ENCODE measurements around the gene SRBD1.

SRBD1 gene

DNA sequence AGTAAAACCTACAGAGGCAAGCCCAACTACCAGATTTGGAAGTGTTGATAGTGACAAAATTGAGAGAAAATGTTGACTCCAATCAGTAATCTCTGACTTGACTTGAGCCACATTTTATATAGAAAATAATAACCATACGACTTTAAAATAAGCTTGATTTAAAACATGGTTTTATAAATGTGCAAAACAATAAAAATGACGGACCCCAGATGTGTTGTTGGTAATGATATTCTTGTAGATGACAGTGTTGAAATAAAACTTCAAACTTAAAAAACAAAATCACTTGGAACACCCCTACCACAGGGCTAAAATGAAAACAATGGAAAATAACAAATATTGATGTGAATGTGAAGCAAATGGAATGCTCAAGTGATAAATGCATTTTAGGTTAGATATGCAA is 188.1 kb downstream of the SRBD1 start:
- DNase-seq (ENCODE audit: low read depth in 2 of 2): no peak

DNA sequence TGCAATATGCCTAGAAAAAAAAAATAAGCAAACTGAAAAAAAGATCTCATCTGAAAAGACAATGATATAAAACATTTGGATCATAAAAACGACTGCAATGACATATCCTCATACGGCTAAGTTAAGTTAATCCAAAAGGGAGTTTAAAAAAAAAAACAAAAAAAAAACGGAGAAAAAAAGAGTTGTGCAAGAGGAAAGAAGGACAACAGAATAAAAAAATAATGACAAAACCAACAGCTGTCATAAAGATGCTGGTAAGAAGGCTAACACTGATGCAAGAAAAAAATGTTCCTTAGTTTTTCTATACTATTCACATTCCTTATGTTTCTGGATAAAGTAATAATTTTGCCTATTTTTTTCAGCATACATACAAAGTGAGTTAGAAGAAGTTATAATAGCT is 192.5 kb downstream of the SRBD1 start:
- DNase-seq (ENCODE audit: low read depth in 2 of 2): no peak

DNA sequence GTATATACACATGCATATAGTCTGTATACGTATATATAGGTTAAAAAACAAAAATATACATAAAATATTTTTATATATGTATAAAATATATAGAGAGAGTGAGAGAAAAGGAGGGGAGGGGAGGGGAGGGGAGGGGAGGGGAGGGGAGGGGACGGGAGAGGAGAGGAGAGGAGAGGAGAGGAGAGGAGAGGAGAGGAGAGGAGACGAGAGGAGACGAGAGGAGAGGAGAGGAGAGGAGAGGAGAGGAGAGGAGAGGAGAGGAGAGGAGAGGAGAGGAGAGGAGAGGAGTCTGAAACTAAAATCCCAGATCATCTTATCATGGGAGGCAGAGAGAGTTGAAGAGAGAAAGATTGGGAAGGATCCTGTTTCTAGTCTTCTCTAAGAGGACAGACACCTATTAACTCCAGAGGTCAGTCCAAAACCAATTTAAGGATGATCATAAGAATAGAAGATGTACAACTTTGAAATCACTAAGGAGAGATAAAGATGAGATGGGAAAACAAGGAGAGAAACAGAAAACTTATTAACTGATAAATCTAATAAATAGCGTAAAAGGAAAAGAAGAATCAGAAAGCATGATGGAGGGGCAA is 195.4 kb downstream of the SRBD1 start:
- no peak for DNase-seq (ENCODE audit: low read depth in 2 of 2)

DNA sequence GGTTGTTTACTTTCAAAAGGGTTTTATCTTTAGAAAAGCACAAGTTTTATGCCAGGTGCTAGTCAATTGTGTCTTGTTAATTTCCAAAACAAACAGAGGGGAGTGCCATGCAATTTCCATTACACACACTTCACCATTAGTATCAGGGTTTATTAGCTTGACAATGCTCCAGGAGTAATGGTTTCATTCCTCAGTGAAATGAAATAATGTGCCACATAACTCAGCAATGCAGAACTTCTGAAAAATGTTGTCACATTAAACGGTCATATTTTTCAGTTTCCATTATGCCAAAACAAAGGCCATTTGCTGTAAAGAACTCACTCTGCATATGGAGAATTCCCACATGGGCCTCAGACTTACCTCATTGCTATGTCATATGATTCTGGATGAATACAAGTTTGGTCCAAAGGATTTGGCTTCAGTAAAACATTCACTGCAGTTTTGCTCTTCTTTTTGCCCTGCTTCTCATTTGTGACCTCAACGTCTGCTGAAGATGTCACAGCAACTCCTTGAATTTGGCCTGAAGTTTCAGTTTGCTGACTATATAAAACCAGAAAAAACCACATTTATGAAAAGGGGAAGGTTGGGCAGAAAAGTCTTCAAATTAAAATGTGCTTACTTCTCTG is 198.2 kb downstream of the SRBD1 start:
- no peak for DNase-seq (ENCODE audit: low read depth in 2 of 2)

DNA sequence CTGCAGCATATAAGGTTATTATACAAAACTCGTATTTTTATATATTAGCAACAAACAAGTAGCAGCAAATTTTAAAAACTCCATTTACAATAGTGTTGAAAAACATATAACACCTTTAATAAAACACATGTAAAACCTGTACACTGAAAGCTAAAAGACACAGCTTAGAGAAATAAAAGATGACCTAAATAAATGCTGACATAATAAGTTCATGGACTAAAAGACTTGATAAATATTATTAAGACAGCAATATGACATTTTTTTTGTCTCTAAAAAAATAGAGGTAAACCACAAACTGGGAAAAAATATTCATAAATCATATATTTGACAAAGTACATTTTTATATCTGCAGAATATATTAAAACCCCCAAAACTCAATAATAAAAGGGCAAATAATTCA is 201.4 kb downstream of the SRBD1 start:
- no peak for DNase-seq (ENCODE audit: low read depth in 2 of 2)

DNA sequence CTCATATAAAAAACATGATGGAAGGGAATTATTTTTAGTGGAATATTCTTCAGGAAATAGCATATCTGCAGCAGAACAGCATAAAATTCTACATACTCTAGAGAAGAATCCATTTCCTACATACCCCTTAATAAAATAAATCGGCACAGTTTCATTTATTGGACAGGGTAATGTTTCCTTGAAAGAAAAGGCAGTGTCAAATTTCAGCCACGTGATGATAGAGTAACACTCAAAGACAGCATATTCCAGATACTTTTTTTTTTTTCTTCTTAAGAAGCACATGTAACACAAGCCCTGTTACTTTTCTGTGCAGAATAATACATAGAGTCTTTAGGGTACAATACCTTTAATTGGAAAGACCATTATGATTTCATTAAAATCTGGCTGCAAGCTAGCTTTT is 204.4 kb downstream of the SRBD1 start:
- no peak for DNase-seq (ENCODE audit: low read depth in 2 of 2)

DNA sequence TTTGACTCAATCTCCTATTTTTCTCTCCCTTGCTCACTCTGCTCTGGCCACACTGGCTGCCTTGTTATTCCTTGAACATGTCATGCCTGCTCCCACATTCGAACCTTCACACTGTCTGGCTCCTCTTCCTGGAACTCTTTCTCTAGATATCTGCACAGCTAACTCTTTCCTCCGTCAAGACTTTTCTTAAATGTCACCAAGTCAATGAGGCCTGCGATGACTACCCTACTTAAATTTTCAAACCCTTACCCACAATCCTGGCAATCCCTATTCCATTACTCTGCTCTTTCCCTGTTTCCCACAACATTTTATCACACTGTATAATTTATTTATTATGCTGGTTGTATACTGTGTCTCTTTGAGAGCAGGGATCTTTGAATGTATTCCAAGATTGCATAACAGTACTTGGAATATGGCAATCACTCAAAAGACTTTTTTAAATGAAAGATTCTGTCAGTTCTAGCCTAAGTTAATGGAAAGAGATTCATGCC is 206.2 kb downstream of the SRBD1 start:
- no peak for DNase-seq (ENCODE audit: low read depth in 2 of 2)

DNA sequence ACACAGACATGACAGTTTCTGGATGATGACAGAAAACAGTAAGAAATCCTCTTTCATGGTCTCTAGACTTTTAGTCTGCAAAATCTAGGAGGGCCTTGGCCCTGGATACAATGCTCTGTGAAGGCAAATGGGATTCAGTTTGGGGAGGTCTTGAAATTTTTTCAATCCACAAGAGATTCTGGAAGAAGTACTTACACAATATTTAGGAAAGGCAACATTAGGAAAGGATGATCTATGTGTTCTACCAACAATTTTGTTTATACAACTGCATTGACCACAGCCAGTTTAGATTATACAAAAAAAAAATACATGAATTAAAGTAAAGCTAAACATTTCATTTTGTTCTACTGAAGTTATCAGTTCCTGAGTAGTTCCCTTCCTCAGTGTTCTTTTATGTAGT is 208.0 kb downstream of the SRBD1 start:
- DNase-seq (ENCODE audit: low read depth in 2 of 2): no peak

GRCh38 chr2:45401431-45401922 is 209.6 kb downstream of the SRBD1 start:
- no peak for DNase-seq (ENCODE audit: low read depth in 2 of 2)

DNA sequence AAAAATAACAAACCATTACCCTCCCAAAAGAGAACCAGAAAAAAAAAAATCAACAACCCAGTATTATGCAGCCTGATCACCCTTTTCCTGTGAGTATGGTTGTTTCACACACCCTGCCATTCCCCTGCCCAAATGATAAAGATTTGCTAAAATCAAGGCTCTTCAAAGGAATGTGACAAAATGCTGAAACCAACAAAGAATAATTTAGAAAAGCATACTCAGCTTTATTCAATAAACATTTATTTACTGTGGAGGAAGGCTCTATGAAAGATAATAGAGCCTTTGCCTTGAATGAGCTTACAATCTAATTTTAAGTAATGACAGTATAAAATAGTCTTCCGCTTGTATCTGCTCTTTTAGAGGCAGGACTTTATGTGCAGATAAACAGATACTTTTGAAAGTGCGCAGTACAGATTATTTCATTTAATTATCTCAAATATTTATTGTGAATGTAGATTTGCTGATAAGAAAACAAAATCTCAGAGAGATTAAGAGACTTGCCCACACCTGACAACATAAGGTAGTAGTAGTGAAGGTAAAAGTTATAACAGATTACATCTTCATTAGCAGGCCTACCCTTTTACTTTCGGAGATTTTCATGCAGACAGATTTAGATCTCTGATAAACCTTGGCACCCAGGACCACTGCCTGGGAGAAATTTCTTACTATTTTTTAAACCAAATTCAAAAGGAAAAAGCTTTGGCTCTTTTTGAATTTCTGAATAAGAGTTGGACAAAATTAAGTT is 211.9 kb downstream of the SRBD1 start:
- DNase-seq (ENCODE audit: low read depth in 2 of 2): no peak

DNA sequence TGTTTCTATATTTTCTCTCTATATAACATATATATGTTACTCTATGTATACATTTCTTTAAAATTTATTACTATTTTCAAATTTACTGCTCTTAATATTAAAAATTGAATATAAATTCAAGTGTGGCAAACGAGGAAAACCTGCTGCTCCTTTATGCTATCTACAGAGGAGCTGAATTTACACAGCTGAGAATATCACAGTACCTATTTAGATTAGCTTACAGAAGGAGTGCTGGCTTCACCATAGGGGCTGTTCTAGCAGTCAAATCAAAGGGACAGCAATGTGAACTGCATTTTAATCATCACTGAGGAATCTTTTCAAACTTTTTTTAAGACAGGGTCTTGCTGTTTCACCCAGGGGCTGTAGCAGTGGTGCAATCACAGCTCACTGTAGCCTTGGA is 213.8 kb downstream of the SRBD1 start:
- no peak for DNase-seq (ENCODE audit: low read depth in 2 of 2)

GRCh38 chr2:45396671-45397070 is 214.4 kb downstream of the SRBD1 start:
- DNase-seq (ENCODE audit: low read depth in 2 of 2): no peak

- no peak for DNase-seq (ENCODE audit: low read depth in 2 of 2)
Measured at GRCh38 chr2:45394842-45395241, 216.2 kb downstream of the SRBD1 start.

GRCh38 chr2:45394216-45394615 is 216.9 kb downstream of the SRBD1 start:
- DNase-seq (ENCODE audit: low read depth in 2 of 2): no peak

DNA sequence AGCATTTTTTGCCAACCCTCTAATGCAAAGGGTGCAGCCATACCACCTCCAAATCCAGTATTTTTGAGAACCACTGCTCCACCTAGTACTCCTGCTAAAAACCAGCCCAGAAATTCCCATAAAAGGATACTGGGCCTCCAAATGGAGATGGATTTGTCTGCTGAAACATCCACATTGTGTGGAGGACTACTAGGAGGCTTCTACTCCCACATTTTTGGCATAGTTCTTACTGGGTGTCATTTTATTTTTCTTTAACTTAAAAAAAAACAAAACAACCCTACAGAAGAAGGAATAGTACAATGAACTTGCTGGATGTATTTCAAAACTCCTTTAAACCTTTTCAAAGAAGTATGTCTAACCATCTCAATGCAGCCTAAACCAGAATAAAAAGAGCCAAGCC is 219.2 kb downstream of the SRBD1 start:
- no peak for DNase-seq (ENCODE audit: low read depth in 2 of 2)

GRCh38 chr2:45390861-45391260 is 220.2 kb downstream of the SRBD1 start:
- no peak for DNase-seq (ENCODE audit: low read depth in 2 of 2)

DNA sequence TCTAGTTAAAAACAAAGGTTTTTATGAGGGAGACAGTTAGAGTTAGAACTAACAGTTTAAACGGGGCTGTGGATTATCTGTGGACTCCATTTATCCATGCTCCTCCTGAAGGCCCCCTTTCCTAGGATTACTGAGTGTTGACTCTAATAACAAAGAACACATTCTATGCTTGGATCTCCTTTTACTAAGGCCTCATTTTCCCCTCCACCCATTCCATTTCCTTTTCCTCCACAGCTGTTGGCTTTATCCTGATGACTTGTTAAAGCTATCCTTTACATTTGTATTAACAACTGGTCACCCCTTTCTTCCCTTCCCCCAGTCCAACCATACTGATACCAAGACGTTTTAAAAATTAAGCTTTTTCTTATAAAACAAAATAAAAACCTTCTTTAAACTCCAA is 220.6 kb downstream of the SRBD1 start:
- no peak for DNase-seq (ENCODE audit: low read depth in 2 of 2)

- no peak for DNase-seq (ENCODE audit: low read depth in 2 of 2)
Measured at GRCh38 chr2:45388541-45389100, 222.4 kb downstream of the SRBD1 start.

GRCh38 chr2:45382744-45383143 is 228.3 kb downstream of the SRBD1 start:
- DNase-seq (ENCODE audit: low read depth in 2 of 2): no peak

DNA sequence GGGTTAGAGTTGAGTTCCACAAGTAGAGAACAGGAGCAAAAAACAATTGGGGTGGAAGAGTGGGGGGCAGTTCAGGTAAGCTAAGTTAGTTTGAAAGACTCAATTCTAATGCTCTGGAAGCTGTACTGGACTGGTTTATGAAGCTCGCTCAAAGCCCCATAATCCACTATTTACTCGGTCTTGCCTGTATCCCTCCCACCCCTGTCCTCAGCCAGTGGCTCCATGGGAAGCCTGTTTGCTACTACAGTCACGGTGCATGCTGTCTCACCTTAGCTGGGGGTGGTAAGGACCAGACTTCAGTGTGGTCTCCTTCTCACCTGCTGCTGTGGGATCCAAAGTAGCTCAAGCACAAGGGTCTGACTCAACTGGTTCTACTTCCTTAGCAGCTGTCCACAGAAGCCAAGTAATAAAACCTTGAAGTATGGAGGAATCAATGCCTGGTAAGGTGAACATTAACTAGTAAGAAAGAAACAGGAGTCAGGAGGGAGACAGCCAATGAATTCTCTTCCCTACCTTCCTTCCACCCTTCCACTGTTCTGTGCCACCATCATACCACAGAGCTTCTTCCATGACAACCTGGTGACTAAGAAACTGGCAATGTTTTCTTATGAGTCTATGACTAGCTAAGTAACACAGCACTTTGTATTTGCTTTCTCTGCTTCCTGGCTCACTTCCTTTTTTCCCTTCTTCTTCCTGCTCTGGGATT is 230.8 kb downstream of the SRBD1 start:
- no peak for DNase-seq (ENCODE audit: low read depth in 2 of 2)

DNA sequence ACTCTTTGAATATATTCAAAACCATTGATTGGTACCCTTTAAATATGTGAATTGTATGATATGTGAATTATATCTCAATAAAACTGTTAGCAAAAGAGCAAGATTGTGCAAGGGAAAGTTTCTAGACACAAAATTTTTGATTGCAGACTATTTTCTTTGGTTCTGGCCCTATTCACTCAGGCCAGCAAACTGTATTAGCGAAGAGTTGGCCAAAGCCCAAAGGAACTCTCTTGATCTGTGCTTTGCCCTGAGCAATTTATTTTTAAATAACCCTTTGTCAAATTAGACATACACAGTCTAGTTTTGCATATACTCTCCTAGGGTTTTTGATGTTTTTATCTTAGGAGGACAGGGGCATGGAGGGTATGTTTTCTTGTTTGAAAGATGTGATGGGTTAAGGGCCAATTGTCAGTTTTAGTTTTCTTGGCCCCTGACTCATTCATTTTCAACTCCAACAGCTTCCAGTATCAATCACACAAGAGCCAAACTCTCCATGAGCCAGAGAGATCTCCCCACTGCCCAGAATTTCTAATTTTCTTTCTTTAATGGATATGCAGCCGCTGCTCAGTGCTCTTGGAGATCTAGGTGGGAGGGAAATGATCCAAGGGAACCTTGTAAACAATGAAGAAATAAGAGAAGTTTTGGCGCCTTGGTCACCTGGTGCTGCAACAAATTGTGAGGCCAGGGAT is 231.5 kb downstream of the SRBD1 start:
- no peak for DNase-seq (ENCODE audit: low read depth in 2 of 2)

Measured in stimulated activated CD4-positive, alpha-beta T cell treated with anti-CD3 and anti-CD28 coated beads, Interleukin-15, amount 100 ng/mL, for 48 hours (primary cell).